Right lobe of liver (tissue), 4 donors: ENCODE results near the gene COX6B1.

Experiments used
- POLR2A ChIP-seq: fragments of 450-650 bp; IDR thresholded peaks from one replicate; pipeline ENCODE4 v1.6.1; 2017; ENCODE audit warnings: antibody characterized with exemption, mild to moderate bottlenecking
- TF ChIP-seq, protein P1 (sequence below), 4 donors: fragments of 200-600 bp in 3 of 4; fragments of 450-650 bp in 1 of 4; IDR thresholded peaks; one replicate each; pipeline versions ENCODE4 v1.5.1 to v1.8.0; 2016 to 2022; ENCODE audit warnings: antibody characterized with exemption in 4 of 4, mild to moderate bottlenecking in 2 of 4
- donor health status: DM: no; HTN: no; CAD: no.
- donor health status: DM: no; HTN: no; CAD: no.
- donor health status: DM: no; HTN: yes; CAD: no.

DNA sequence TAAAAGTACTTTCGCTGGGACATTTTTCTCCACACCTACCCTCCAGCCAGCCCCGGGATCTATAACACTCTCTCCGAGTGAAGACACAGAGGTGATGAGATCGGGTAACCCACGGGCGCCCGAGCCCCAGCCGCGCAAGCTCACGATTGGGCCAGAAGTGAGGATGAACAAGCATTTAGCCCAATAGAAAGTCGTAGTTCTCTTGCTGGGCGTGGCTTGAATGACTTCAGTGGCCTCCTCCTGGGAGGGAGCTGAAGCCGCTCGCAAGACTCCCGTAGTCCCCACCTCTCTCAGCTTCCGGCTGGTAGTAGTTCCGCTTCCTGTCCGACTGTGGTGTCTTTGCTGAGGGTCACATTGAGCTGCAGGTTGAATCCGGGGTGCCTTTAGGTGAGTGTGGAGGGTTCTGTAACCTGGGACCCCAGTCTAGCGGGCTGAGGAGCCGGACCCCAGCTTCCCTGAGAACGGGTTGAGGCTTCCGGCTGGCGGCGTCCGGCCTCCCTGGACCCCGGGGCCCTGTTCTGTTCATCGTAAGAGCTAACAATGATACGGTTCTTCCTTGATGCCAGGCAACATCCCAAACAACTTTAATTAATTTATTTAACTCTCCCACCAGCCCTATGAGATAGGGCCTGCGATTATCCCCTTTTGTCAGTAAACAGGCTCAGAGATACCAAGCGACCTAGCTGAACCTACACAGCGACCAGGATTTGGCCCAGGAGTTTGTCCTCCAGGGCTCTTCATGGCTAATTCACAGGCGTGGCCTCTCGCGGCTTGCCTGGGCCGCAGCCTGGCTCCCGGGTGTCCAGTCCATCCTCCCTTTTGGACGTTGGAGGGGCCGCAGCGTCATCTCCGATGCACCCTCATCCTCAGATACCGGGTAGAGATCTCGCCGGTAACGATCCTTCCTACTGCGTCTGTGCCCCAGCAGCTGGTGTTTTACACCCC is at the start of gene COX6B1:
- TF ChIP-seq, protein P1, sequence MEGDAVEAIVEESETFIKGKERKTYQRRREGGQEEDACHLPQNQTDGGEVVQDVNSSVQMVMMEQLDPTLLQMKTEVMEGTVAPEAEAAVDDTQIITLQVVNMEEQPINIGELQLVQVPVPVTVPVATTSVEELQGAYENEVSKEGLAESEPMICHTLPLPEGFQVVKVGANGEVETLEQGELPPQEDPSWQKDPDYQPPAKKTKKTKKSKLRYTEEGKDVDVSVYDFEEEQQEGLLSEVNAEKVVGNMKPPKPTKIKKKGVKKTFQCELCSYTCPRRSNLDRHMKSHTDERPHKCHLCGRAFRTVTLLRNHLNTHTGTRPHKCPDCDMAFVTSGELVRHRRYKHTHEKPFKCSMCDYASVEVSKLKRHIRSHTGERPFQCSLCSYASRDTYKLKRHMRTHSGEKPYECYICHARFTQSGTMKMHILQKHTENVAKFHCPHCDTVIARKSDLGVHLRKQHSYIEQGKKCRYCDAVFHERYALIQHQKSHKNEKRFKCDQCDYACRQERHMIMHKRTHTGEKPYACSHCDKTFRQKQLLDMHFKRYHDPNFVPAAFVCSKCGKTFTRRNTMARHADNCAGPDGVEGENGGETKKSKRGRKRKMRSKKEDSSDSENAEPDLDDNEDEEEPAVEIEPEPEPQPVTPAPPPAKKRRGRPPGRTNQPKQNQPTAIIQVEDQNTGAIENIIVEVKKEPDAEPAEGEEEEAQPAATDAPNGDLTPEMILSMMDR (IDR thresholded peaks at IDR 0.05), result no peak
- peak; percentile 82 for TF ChIP-seq POLR2A
